K562 treated with DMSO at 1 percent for 4 hours (cell line): ENCODE results near the gene DBF4B. TPM values are rescaled to one million over a fixed set of nuclear protein-coding genes. Genes with fewer than 3 reads are reported as not detected.

ENCODE experiments used
- total RNA-seq: library from RNA; unstranded; fragments of 300-600 nt; gene quantifications from 2 replicates; pipeline ENCODE4 v1.2.3, GENCODE V29; 2022; ENCODE audit not compliant: insufficient read depth

DBF4B gene, protein sequence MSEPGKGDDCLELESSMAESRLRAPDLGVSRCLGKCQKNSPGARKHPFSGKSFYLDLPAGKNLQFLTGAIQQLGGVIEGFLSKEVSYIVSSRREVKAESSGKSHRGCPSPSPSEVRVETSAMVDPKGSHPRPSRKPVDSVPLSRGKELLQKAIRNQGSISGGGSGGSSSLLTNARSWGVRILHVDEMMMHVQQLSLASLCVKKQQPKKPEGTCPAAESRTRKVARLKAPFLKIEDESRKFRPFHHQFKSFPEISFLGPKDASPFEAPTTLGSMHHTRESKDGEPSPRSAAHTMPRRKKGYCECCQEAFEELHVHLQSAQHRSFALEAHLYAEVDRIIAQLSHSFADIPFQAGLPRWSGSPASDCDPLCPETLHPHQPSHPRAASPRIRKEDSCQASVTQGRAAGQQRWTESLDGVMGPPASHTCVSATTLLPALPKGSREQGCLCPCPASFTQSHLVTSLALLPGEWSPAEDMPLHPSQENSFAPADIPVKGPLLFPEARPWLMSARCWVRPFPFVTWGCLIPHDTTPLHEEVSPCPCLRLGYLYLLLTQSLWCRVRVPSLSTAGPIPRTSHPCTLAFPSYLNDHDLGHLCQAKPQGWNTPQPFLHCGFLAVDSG
- total RNA-seq = 11.9 and 21.0 TPM in 2 replicates

DNA sequence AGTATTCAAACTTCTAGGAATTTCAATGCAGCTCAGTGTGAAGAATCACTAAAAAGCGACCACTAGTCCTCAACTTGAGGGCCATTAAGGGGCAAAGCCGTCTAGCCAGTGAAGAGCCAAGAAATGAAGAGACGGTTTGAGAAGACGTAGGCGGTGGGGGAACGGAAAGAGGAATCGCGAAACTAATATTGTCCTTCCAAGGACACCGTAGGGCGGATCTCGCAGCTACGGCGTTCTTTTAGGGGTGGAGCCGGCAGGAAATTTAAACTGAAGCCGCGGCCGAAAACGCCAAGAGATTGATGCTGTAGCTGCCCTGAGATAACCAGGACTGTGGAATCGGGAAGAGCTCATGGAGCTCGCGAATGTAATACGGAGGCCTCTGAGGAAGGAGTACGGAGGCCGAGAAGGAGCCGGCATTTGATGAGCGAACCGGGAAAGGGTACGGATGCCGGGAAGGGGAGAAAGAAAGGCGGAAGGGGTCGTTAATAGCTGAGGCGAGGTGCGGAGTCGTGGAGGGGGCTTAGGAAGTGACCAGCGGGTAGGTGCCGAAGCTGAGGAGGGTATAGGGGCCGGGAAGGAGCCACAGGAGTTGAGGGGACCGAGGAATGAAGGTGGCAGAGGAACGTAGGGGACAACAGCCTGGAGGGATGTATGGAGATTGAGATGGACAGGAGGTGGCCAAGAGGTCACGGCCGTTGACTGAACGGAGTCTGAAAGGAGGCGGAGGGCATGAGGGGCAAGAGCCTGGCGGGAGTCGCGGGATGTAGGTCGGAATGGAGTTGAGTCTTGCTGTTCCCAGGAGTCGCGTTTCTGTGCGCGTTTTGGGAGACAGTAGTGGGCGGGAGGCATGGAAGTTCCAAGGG lies at the start of gene DBF4B:
Gene DBF4B, plus strand, starts transcription at position 265 of the 863 bp plus-strand sequence. Its CDS starts 156 bp downstream, at position 421.

DNA sequence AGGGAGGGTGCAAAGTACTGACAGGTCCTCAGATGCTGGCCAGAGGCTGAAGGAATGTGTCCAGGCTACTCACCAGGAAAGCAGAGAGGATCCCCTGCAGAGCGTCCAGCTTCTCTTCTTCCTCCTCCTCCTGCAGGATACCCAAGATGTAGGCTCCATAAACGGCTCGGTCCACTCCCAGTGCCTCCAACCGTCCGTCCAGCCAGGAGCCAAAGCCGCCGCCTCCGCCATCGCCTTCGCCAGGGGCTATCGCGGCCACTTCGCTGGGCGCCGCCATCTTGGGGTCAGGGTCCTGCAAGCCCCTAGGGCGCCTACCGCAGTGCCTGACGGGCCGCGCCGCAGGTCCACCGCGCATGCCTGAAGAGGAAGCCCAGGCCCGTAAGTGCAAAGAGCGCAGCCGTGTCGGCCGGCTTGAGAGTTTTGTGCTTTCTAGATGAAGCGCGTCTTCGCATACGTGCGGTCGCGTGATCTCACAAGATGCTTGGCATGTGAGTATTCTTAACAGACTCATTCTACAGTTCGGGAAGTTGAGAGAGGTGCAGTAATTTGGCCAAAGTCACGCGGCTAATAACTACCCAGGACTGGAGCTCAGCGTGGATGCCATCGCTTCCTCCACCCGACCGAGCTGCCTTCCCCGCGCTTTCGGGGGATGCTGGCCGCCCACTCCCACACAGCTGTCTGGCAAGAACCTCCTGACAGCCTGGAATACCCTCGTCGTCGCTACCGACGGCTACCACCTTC lies 18.8 kb upstream of the DBF4B start, which contains the start of gene CCDC43:
Gene CCDC43, minus strand, starts transcription at position 300 of the 741 bp plus-strand sequence. Its CDS starts 23 bp downstream, at position 277.

DNA sequence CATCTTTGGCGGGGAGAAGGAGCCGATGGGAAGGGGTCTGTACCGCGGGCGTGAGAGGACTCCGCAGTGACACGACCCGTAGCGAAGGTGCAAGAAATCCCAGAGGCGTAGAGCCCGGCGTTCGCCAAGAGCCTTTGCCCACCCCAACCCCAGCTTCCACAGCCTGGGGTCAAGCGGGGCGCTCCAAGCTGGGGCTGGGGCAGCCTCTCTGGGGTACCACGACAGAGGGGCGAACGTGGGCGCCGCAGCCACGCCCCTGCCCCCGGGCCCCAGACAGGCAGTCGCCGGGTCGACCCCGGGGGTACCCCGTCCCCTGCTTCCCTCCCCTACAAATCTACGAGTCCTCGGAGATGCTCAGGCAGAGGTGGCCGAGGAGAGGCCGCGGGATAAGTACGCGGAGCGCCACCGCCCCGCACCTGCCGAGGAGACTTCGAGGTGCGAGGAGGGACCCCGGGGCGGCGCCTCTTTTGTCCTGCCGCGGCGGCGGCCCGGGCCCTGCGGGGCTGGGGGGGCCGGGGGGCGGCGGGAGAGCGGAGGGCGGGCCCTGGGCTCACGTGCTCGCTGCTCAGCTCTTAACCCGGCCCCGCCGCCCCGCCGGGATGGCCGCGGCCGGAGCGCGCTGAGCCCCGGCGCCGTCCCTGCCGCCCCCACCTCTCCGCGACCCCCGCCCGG lies 50.1 kb downstream of the DBF4B start, which contains the start of gene ADAM11:
Gene ADAM11, plus strand, starts transcription at position 575 of the 672 bp plus-strand sequence. CDS start 212 bp downstream, outside the sequence.

Other genes starting within 250 kb of the DBF4B start
- gene GPATCH8, start 205.3 kb upstream of the DBF4B start, total RNA-seq = 17.6 and 18.3 TPM in 2 replicates
- 8.0 and 10.4 TPM in 2 replicates for gene FZD2, start 151.2 kb upstream of the DBF4B start, total RNA-seq
- gene MEIOC, start 52.2 kb upstream of the DBF4B start, total RNA-seq = not detected in 2 replicates
- 12.0 and 14.9 TPM in 2 replicates for gene CCDC43, start 18.9 kb upstream of the DBF4B start, total RNA-seq
- gene ADAM11, start 50.3 kb downstream of the DBF4B start, total RNA-seq = 0.13 TPM in 1 of 2 replicates, not detected in the other
- gene GJC1, start 121.6 kb downstream of the DBF4B start, total RNA-seq = not detected in 2 replicates
- not detected in 2 replicates for gene HIGD1B, start 139.2 kb downstream of the DBF4B start, total RNA-seq
- 75.0 and 82.9 TPM in 2 replicates for gene EFTUD2, start 190.8 kb downstream of the DBF4B start, total RNA-seq
- gene GFAP, start 206.8 kb downstream of the DBF4B start, total RNA-seq = 2.8 and 3.2 TPM in 2 replicates
- 16.8 and 21.5 TPM in 2 replicates for gene KIF18B, start 239.1 kb downstream of the DBF4B start, total RNA-seq